Lower leg skin (tissue), 3 donors: ENCODE data around the gene MPRIP.

Experiments
- CTCF ChIP-seq, 3 donors: fragments of 450-650 bp; IDR thresholded peaks; one replicate each; pipeline ENCODE4 v1.5.1; 2016; ENCODE audit warnings: antibody characterized with exemption in 3 of 3, mild to moderate bottlenecking in 3 of 3, moderate library complexity in 2 of 3
- POLR2A ChIP-seq, 2 donors: fragments of 450-650 bp; IDR thresholded peaks; one replicate each; pipeline ENCODE4 v1.6.1; 2016 to 2017; ENCODE audit warnings: antibody characterized with exemption in 2 of 2, mild to moderate bottlenecking in 1 of 2, moderate library complexity in 1 of 2

GRCh38 chr17:17216776-17217175 lies 174.5 kb downstream of the MPRIP start:
- no peak for TF ChIP-seq CTCF (IDR thresholded peaks at IDR 0.05)
- TF ChIP-seq POLR2A (IDR thresholded peaks at IDR 0.05), result no peak
